Endodermal cell (in vitro differentiated cells): Measurements from ENCODE around the gene CARS1. TPM values are rescaled to one million over a fixed set of nuclear protein-coding genes. Genes with fewer than 3 reads are reported as not detected.

Source experiments
- DNase-seq: peaks from one replicate; pipeline ENCODE4 v3.0.0-alpha.2; 2017
- H3K27ac ChIP-seq: 2 replicates; pipeline ENCODE4 v1.5.1; 2013; ENCODE audit warnings: mild to moderate bottlenecking, low read depth, low read length, moderate library complexity
- H3K27me3 ChIP-seq: 2 replicates; pipeline ENCODE4 v1.6.1; 2013; ENCODE audit warnings: mild to moderate bottlenecking, low read length, moderate library complexity; ENCODE audit not compliant: insufficient read depth, control insufficient read depth, poor library complexity, severe bottlenecking
- H3K36me3 ChIP-seq: 2 replicates; pipeline ENCODE4 v1.7.0; 2013; ENCODE audit warnings: mild to moderate bottlenecking, low read length, moderate library complexity; ENCODE audit not compliant: control insufficient read depth, insufficient read depth
- H3K4me1 ChIP-seq: one replicate; pipeline ENCODE4 v1.7.0; 2013; ENCODE audit warnings: low read length; ENCODE audit not compliant: control insufficient read depth, insufficient read depth
- H3K4me3 ChIP-seq: 2 replicates; pipeline ENCODE4 v1.5.1; 2013; ENCODE audit warnings: mild to moderate bottlenecking, low read length, moderate library complexity
- H3K9ac ChIP-seq: 2 replicates; pipeline ENCODE4 v1.6.1; 2013; ENCODE audit warnings: mild to moderate bottlenecking, low read length, moderate library complexity; ENCODE audit not compliant: poor library complexity, severe bottlenecking; ENCODE audit errors: extremely low read depth
- H3K9me3 ChIP-seq: 2 replicates; pipeline ENCODE4 v1.6.1; 2013; ENCODE audit warnings: mild to moderate bottlenecking, low read length, moderate library complexity; ENCODE audit not compliant: control insufficient read depth
- H3K27ac Mint-ChIP-seq: 2 replicates; pipeline ENCODE4 v1.8.0; 2020; ENCODE audit warnings: mixed read lengths
- H3K27me3 Mint-ChIP-seq: 2 replicates; pipeline ENCODE4 v1.8.0; 2021; ENCODE audit warnings: mild to moderate bottlenecking, mixed read lengths; ENCODE audit not compliant: insufficient read depth
- H3K36me3 Mint-ChIP-seq: 2 replicates; pipeline ENCODE4 v1.8.0; 2020; ENCODE audit warnings: low read depth, mixed read lengths
- H3K4me1 Mint-ChIP-seq: 2 replicates; pipeline ENCODE4 v1.8.0; 2020; ENCODE audit warnings: mixed read lengths
- H3K4me3 Mint-ChIP-seq: 2 replicates; pipeline ENCODE4 v1.8.0; 2020; ENCODE audit warnings: mild to moderate bottlenecking, moderate library complexity, mixed read lengths
- H3K9me3 Mint-ChIP-seq: 2 replicates; pipeline ENCODE4 v1.8.0; 2020; ENCODE audit warnings: mild to moderate bottlenecking, mixed read lengths
- WGBS, 2 experiments: methylation state at CpG; one replicate each; pipeline versions ENCODE4 v1.1.5 to v1.1.7; 2013; ENCODE audit warnings: missing lambda C conversion rate in 2 of 2, mixed read lengths in 1 of 2; ENCODE audit not compliant: insufficient coverage in 1 of 2, insufficient read length in 1 of 2; 5-methylcytosine and 5-hydroxymethylcytosine counted together
- total RNA-seq, 2 donors: library from RNA; stranded (reverse); fragmentation: NEBNext Ultra II Directional in 1 of 2; extraction: Animal tissue kit (Norgen Biotek cat#: 25700) in 1 of 2; gene quantifications; 2 replicates in 1 of 2; 3 replicates in 1 of 2; pipeline ENCODE4 v1.2.1, GENCODE V29; 2021
- TF ChIP-seq, protein P1 (sequence below): fragments of 200-600 bp; sonication (generic); conservative IDR thresholded peaks from 2 replicates; pipeline ENCODE4 v1.5.0; 2021; ENCODE audit warnings: antibody characterized with exemption, mild to moderate bottlenecking

Gene CARS1
- total RNA-seq, 2 donors from 2014 or later = 48.0 to 52.8 TPM

DNA sequence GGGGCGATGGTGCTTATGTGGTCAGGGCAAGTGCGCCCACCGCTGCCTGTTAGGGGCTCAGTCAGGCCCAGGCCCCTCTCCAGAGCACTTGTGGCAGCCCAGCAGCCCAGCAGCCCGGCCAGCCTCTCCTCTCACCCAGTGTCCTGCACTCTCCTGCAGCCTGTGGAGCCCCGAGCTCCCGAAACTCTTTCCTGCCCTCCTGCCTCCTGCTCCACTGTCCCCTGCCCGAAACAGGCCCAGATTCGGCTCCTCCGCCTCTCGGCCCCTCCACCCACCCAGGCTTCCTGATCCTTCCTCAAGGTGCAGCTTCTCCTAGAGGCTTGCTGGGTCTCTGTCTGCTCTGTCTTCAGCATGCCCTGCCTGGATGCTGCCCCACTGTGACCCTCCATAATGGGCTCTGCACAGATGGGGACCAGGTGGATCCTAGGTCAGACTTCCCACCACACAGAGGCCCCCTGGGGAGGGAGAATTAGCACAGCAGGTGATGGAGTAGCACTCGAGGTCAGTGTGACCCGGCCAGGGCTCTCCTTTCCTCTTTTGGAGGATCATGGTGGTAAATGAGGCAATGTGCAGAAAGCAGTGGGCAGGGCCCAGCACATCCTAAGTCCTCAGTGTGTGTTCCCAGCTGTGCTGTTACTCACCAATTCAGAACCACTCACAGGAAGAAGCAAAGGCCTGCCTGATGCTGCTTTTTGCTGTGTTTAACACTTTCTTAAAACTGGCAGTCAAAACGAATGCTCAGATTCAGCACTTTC lies 46.5 kb downstream of the CARS1 start:
- H3K9me3 ChIP-seq = no peaks in the 10 kb centered on the region
- no peak overlapping the region for H3K9ac ChIP-seq
- WGBS, 2 experiments = 88 to 91% methylated on average over 8 to 13 of the region's 13 CpGs
- H3K4me1 Mint-ChIP-seq = no peaks in the 10 kb centered on the region
- peaks cover 55% of the 10 kb centered on the region for H3K36me3 Mint-ChIP-seq
- no peak overlapping the region for H3K27ac Mint-ChIP-seq
- H3K4me1 ChIP-seq = no peaks in the 10 kb centered on the region
- H3K27me3 Mint-ChIP-seq = no peaks in the 10 kb centered on the region
- H3K36me3 ChIP-seq = peaks cover 58% of the 10 kb centered on the region
- TF ChIP-seq, protein P1, sequence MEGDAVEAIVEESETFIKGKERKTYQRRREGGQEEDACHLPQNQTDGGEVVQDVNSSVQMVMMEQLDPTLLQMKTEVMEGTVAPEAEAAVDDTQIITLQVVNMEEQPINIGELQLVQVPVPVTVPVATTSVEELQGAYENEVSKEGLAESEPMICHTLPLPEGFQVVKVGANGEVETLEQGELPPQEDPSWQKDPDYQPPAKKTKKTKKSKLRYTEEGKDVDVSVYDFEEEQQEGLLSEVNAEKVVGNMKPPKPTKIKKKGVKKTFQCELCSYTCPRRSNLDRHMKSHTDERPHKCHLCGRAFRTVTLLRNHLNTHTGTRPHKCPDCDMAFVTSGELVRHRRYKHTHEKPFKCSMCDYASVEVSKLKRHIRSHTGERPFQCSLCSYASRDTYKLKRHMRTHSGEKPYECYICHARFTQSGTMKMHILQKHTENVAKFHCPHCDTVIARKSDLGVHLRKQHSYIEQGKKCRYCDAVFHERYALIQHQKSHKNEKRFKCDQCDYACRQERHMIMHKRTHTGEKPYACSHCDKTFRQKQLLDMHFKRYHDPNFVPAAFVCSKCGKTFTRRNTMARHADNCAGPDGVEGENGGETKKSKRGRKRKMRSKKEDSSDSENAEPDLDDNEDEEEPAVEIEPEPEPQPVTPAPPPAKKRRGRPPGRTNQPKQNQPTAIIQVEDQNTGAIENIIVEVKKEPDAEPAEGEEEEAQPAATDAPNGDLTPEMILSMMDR = no peak
- no peaks in the 10 kb centered on the region for H3K9me3 Mint-ChIP-seq
- no peak overlapping the region for H3K4me3 ChIP-seq
- H3K27ac ChIP-seq = no peak overlapping the region
- no peak overlapping the region for H3K4me3 Mint-ChIP-seq
- no peak for DNase-seq
- H3K27me3 ChIP-seq = no peaks in the 10 kb centered on the region

GRCh38 chr11:3010004-3010403 lies 47.2 kb downstream of the CARS1 start:
- 95 to 100% methylated on average over 4 to 13 of the region's 13 CpGs for WGBS, 2 experiments

DNA sequence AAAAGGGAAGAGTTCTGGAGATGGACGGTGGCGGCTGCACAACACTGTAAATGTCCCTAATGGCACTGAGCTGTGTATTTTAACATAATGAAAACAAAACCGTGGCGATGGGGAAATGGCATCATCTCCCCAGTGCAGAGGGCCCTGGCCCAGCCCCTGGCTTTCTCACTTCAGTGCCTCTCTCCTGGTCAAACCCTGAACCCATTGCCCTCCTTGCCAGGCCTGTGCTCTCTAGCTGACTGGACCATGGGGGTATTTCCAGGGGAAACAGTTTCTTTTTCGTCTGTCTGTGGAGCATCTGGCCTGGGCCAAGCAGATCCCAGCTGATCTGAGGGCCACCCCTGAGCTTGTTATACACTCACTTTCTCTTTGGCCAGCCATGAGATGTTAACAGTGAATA lies 47.7 kb downstream of the CARS1 start:
- 72 to 77% methylated on average over 5 of the region's 5 CpGs for WGBS, 2 experiments
- Histone ChIP-seq H3K27me3 (no peaks in the 10 kb centered on the region), H3K9ac (no peak overlapping the region), H3K36me3 (peaks cover 57% of the 10 kb centered on the region), H3K4me3 (no peak overlapping the region), H3K9me3 (no peaks in the 10 kb centered on the region), H3K4me1 (no peaks in the 10 kb centered on the region), H3K27ac (no peak overlapping the region)
- Mint-ChIP-seq H3K27ac (no peak overlapping the region), H3K4me1 (no peaks in the 10 kb centered on the region), H3K4me3 (no peak overlapping the region), H3K36me3 (peaks cover 50% of the 10 kb centered on the region), H3K27me3 (no peaks in the 10 kb centered on the region), H3K9me3 (no peaks in the 10 kb centered on the region)
- TF ChIP-seq, protein P1 = no peak
- no peak for DNase-seq

More at GRCh38 chr11:3010004-3010403, 47.2 kb downstream of the CARS1 start:
- Mint-ChIP-seq H3K27me3 (no peaks in the 10 kb centered on the region), H3K27ac (no peak overlapping the region), H3K9me3 (no peaks in the 10 kb centered on the region), H3K36me3 (peaks cover 53% of the 10 kb centered on the region), H3K4me3 (no peak overlapping the region), H3K4me1 (no peaks in the 10 kb centered on the region)
- Histone ChIP-seq H3K36me3 (peaks cover 59% of the 10 kb centered on the region), H3K27ac (no peak overlapping the region), H3K9ac (no peak overlapping the region), H3K9me3 (no peaks in the 10 kb centered on the region), H3K4me3 (no peak overlapping the region), H3K4me1 (no peaks in the 10 kb centered on the region), H3K27me3 (no peaks in the 10 kb centered on the region)
- no peak for DNase-seq
- TF ChIP-seq, protein P1 = no peak
